ENCODE data around the gene METAP2.

- TF ChIP-seq POLR2AphosphoS5 (IDR thresholded peaks at IDR 0.05; ENCODE audit: low read depth, low read length) = no peak
- no peak for TF ChIP-seq SPI1 (IDR thresholded peaks at IDR 0.05; ENCODE audit: low read depth, low read length)
- no peak for TF ChIP-seq TAF1 (IDR thresholded peaks at IDR 0.05; ENCODE audit: low read depth, low read length)
- no peak for TF ChIP-seq POLR2A (IDR thresholded peaks at IDR 0.05; ENCODE audit: low read depth, low read length)
- TF ChIP-seq PAX5 (IDR thresholded peaks at IDR 0.05; ENCODE audit: insufficient read depth, low read length, severe bottlenecking) = no peak
These were observed 67.5 kb downstream of the METAP2 start for GRCh38 chr12:95541436-95541835.

Measured in GM12891 (cell line).